HG03064 (cell line): ENCODE results near the gene GPD1L.
A peak's percentile ranks its signal among the peaks of the same experiment; 100 is the strongest.
"Not testable (repeated sequence)": the region's sequence is repeated elsewhere in the genome, so short reads cannot be mapped to it uniquely, and the experiment has no call there.

Source experiments
- ATAC-seq: cut with Tn5 transposase; IDR thresholded peaks from one replicate; pipeline ENCODE4 v1.9.1; 2021; ENCODE audit warnings: low read depth; ENCODE audit not compliant: unreplicated experiment

Gene GPD1L

DNA sequence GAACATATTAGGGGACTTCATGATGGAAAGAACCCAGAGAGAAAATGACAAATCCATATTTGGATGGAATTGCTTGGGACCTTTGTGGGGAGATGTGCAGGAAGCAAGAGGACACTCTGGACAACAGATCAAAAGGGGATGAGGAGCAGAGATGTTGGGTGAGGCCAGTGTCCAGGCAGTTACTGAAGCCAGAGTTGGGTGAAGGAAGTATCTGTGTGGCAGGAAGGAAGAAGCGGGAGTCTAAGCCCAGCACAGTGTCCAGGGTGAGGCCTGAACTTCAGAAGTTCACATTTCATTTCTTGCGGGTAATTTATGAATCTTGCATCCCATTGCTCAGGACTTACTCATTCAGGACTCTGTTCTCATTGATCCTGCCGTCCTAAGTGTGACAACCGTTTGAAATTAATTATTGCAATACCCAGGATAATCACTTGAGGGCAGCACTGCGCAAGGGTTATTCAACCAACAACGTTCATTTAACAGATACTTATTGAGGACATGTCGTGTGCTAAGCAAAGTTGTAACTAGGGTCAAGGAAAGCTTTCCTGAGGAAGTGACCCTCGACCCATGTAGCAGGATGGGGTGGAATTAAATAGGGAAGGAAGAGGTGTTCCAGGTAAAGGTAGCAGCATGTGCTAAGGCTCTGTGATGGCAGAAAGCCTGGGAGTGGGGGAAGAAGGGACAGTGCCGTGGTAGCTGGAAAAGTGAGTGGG is 70.7 kb downstream of the GPD1L start:
- no peak for ATAC-seq

DNA sequence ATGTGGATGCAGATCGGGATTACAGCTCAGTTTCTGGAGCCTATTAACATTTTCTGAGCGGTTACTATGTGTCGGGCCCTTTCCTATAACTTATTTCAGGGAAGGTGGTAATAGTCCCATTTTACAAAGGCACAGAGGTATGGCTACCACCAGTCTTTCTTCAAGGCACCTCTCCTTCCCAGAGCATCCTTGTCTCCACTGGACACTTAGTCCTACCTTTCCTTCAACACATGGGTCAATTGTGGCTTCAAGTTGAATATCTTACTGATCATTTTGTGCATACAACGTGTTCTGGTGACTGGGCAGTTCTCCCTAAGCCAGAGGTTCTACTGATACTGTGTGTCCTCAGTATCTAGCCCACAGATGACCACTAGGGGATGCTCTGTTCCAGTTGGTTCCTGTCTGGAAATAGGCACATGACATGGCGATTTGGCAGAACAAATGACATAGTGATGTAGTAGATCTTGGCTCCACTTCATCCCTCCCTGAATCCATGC is 71.3 kb downstream of the GPD1L start:
- ATAC-seq, result peak; percentile 70

DNA sequence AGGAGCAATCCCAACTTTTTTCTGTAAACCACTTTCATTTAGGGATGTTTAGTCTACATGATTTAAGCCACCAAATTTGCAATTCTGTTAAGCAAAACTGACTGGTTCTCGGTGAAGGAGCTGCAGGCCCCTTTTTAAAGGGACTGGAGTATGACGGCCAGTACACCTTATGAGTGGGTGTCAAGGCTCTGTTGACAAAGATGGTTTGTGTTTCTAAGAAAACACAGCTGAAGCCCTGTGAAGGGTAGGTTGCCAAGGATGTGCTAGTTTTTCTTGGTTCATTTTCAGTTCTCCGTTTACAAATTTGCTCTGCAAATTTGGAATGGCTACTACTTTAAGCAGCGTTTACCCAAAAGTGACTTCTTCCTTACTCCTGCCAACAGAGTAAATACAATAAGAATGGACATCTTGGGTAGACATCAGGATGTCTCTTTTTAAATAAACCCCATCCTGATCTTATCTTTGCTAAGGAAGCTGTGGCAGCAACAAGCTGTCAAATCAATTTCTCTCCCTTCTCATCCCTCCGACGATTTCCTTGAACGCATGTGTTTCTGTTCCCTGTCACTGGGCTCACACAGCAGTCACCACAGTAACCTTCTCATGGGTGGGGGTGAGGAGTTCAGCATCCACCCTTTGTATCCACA is 73.8 kb downstream of the GPD1L start:
- no peak for ATAC-seq

DNA sequence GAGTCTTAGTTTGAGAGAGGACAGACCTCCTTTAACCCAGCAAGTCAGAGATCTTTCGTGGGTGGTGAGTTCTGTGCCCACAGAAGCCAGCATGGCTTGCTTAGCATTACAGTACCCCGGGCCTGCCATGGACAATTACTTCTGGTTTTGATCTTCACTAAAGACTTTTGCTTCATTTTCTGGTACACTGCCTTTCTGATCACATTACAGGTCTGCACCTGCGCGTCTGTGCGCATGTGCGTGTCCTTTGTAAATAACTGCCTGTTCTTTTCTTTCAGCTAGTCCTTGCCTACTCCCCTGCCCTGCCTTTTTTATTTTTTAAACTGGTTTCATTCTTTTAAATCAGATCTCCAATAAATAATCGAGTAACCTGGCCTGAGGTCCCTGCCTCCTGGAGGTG is 74.9 kb downstream of the GPD1L start:
- ATAC-seq, result no peak

DNA sequence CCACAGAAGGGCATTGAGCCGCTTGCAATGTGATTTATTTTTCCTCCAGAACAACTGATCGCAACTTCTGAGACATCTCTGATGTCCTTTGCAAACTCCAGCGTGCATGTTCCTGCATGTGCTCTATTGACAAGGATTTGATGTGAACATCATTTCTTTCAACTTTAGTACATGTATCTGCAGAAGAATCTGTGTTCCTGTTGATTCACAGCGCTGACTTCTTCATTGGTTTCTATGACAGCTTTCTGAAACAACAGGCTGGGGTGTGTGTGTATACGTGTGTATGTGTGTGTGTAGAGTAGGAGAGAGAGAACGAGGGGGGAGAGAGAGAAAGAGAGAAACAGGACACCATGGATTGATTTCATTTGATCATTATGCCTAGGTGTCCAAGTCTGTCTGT is 75.4 kb downstream of the GPD1L start:
- no peak for ATAC-seq

DNA sequence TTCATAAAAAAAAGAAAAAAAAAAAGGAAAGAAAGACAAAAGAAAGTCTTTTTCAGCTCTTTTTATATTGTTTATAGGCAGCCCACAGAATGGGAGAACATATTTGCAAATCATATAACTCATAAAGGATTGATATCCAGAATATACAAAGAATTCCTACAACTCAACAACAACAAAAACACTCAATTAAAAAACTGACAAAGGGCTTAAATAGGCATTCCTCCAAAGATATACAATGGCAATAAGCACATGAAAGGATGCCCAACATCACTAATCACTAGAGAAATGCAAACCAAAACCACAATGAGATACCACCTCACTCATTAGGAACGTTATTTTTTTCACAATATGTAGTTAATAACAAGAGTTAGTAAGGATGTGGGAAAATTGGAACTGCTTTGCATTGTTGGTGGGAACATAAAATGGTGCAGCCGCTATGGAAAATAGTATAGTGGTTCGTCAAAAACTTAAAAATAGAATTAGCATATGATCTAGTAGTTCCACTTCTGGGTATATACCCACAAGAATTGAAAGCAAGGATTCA is 77.8 kb downstream of the GPD1L start:
- ATAC-seq, result no peak

DNA sequence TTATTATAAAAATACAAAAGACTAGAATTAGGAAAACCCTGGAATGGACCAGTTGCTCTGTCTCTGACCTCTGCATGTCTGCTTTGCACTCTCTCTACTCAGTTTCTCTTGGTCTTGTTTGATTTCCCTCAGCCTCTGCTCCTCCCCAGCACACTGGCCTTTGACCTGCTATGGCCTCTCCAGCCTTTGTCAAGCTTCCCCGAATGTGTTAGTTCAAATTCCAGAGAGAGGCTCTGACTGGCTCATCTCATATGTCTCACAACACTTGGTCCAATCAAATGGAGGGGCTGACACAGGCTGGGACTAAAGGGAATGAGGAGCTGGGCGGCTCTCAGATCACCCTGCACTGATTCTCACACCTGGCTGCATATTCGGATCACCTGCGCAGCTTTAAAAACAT is 79.7 kb downstream of the GPD1L start:
- ATAC-seq, result no peak

DNA sequence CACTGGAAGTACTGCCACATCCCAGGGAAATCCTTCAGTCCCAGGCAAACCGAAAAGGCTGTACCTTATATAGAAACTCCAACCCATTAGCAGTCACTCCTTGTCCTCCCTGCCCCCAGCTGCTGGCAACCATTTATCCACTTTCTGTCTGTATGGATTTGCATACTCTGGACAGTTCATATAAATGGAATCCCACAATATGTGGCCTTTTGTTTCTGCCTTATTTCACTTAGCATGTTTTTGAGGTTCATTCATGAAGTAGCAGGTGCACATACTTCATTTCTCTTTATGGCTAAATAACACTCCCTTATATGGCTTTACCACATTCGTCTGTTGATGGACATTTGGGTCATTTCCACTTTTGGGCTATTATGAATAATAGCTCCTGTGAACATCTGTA is 80.5 kb downstream of the GPD1L start:
- no peak for ATAC-seq

DNA sequence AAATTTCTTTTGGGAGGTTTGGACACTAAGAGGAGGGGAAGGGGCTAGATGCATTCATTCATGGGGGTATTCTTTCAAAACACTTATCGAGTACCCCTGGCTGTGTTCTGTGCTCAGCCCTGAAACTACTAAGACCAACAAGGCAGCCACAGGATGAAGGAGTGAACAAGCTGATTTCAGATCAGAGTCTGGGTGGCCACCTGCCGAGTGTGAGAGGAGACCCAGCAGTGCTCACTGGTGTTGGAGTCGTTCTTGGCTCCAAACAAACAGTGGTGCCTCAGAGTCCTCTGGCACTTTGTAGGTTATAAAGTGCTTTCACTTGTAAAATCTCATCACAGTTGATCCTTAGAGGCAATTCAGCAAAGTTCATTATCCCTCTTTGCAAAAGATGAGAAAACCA is 83.3 kb downstream of the GPD1L start:
- ATAC-seq, result no peak

DNA sequence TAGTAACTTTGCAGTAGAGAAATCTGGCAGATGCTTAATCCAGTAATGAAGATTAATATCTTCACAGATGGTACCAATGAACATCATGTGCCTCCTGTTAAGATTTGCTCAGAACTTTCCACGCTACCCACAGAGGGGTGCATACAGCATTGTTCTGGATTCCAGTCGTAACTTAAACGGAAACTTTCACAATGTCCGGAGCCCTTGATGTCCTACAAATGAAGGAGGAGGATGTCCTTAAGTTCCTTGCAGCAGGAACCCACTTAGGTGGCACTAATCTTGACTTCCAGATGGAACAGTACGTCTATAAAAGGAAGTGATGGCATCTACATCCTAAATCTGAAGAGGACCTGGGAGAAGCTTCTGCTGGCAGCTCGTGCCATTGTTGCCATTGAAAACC is 84.1 kb downstream of the GPD1L start:
- not testable (repeated sequence) for ATAC-seq

DNA sequence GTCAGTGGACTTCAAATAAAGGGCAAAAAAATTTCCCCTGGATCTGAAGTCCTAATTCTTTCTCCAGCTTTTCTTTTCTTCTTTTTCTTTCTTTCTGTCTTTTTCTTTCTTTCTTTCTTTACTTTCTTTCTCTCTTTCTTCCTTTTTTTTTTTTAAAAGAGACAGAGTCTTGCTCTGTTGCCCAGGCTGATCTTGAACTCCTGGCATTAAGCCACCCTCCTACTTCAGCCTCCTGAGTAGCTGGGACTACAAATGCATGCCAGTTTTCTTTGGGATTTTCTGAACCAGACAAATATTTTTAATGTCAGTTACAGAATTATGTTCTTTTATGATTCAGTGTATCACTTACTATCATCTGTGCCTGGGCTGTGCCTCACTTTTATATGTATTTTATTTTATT is 86.7 kb downstream of the GPD1L start:
- ATAC-seq, result no peak

DNA sequence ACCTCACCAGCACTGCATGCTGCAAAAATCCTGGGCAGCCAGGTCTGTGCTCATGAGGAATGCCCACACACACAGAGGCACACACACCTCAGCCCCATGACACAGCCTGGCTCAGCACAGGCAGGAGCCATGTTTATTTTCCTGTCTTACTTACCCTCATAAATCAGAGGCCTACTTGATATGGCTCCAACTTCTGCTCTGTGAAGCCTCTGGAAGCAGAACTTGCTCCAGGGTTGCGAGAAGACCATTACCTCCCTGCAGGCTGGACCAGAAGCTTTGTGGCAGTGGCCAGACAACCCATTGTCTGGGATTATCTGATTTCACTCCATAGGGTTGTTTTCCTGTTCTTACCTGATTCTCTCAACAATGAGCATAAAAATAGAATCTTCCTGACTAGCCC is 88.2 kb downstream of the GPD1L start:
- ATAC-seq, result no peak

DNA sequence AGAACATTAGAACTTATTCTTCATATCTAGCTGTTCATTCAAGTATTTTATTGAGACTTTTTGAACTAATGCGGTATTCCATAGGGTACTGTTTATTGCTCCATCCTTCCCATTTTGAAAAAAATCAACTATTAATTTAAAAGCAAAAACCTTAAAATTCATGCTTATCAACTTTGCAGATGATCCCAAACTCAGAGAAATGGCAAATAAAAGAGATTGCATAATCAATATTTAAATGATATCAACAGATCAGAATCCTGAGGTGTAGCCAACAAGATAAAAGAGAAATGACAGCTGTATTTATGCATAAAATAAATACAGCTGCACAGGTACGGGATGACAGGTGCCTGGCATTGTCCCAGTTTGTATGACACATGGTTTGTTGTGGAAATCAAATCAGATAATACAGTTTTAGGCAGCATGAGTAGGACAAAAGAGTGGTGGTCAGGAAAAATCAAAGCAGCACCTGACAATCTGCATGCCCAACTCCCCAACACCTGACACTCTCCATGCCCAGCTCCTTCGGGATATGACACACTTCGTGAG is 89.6 kb downstream of the GPD1L start:
- no peak for ATAC-seq

DNA sequence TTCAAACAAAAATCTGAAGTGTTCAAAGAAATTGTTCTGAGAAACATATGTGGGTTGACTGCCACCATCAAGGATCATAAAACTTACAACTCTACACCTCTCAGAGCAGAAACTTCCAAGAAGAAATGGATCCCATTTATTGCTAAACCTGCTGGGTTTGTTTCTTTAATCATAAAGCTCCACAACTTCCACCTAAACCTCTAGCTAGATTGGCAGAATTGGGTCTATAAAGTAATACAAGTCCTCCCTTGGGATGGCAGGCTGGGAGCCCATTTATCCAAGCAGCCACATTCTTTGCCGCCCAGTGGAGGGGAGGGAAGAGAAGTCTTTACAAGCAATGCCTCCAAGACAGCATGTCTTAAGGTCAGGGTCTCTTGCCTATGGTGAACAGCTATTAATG is 91.6 kb downstream of the GPD1L start:
- ATAC-seq, result no peak

DNA sequence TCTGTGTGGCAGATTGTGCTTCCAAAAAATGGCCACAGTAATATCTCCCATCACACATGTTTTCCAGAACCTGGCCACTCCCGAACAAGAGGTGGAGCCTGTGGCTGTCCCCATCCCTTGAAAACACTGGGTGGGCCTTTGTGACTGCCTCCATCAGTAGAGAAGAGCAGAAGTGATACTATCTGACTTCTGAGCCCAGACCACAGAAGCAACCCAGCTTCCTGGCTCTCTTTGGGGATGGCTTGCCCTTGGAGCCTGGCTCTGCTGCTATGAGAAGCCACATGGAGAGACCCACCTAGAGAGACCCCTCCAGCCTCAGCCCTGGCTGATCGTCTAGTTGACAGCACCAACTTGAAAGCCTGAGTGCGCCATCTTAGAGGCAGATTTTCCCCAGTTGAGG is 92.3 kb downstream of the GPD1L start:
- no peak for ATAC-seq

DNA sequence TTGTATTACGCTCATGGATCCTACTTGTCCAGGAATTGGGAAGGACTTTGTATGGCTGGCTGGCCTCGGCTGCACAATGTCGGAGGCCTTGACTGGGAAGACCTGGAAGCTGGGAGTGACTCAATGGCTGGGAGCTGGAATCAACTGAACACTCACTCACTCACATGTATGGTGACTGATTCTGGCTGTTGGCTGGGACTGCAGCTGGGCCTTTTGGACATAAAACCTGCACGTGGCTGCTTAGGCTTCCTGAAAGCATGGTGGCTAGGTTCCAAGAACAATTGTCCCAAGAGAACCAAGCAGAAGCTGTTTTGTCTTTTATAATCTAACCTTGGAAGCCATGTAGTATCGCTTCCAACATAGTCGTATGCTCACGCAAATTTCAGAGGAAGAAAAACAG is 94.1 kb downstream of the GPD1L start:
- no peak for ATAC-seq

DNA sequence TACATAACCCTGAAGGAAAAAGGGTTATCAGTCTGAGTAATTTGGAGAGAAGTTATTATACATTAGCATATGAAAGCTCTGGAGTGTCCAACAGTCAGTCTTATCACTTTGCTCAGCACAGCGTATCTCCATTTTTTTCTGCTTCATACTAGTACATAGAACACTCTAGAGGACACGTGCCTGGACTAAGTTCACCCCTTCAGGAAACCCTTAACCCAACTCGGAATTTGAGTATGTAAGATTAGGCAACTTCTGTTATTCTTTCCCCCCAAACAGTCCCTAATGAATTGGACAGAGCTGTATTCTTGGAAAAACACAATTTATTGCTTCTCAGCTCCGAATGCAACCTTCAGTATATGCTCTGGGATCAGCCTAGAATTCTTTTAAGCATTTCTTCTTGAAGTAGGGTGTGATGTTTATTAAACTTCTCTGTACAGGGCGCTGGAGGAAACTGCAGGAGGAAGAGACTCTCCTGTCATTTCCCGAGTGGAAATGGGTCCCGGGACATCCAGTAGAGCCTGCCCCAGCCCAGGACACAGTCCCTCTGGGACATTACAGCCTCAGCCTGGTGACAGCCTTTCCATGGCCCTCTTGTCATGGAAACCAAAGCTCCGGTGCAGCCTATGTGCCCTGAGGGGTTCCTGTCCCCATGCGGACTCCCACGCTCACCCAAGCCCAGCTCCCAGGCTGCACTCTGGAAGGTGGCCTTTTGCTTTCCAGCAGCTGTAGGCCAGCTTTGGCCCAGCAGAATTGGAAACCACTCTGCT is 94.8 kb downstream of the GPD1L start:
- ATAC-seq, result no peak

DNA sequence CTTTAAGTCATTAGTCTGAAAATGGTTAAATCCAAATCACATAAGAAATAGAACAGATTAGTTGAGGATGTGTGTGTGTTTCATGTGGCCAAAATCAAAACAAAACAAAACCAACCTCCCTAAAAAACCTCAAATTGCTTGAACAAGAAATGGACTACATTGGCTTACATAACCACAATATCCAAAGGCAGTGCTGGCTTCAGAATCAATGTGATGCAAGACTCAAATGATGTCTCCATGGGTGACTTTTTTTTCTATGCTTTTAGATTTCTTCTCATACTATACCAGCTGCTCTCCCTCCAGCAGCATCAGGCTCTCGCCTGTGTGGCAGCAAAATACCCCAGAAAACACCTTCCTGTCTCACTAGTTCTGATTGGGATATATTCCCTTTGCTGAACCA is 96.1 kb downstream of the GPD1L start:
- no peak for ATAC-seq

DNA sequence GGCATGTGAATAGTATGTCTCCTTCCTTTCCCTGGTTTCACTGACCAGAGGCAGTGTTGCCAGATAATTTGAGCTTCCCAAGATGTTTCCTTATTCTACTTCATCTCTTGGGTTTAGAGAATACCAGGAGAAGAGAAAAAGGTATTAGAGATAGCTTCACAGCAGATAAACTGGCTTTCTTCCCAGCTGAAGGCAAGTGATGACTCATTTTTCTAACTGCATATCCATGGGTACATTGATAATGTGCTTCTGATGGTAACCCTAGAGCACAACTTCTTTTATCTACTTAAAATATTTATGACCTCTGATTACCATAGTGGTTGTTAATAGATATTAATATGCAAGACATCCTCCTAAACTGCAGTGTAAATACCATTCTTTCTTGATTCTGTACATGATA is 97.4 kb downstream of the GPD1L start:
- no peak for ATAC-seq

DNA sequence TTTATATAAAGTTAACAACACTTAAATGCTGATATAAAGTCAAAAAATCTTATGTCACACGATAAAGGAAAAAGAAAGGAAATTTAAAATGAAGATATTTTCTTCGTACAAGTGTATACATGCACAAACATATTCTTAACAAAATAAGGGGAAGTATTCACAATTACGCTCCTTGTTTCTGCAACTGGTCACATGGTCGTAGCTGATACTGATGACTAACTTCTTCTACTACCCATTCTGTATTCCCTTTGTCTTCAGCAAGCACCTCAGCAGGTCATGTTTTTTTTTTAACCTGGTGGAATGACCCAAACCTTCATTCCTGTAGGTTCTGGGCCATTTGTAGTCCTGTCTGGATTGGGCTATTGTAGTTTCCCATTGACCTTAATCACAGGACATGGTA is 102.0 kb downstream of the GPD1L start:
- ATAC-seq, result no peak

DNA sequence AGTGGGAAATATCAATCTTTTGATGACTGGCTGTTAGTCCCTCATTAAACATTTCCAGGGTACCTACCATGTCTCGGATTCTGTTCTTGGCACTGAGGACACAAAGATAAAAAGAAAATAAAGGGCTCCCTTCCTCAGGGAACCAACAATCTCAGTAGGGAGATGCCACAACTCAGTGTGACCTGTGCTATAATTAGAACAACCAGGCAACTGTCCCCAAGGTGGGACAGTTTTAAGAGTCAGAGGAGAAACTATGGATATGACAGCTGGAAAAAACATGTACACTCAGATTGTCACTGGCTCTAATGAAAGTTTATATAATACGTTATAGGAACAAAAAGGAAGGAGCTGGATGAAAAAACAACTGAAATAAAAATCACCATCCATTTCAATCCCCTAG is 108.8 kb downstream of the GPD1L start:
- ATAC-seq, result no peak
